GM19023 (cell line): ENCODE results near the gene ACHE.

ENCODE experiments used
- ATAC-seq: cut with Tn5 transposase; IDR thresholded peaks from one replicate; pipeline ENCODE4 v1.9.1; 2021; ENCODE audit warnings: mild to moderate bottlenecking, moderate library complexity; ENCODE audit not compliant: unreplicated experiment

ACHE gene

GRCh38 chr7:100886142-100886935, 9.3 kb downstream of the ACHE start:
- no peak for ATAC-seq

- no peak for ATAC-seq
These were observed 10.1 kb downstream of the ACHE start for GRCh38 chr7:100885440-100886141.

GRCh38 chr7:100884736-100885439, 10.8 kb downstream of the ACHE start:
- ATAC-seq = no peak

GRCh38 chr7:100882785-100883526, 12.7 kb downstream of the ACHE start:
- ATAC-seq = no peak

GRCh38 chr7:100882201-100882600, 13.5 kb downstream of the ACHE start:
- no peak for ATAC-seq

- no peak for ATAC-seq
These were observed 14.6 kb downstream of the ACHE start for GRCh38 chr7:100881136-100881535.

GRCh38 chr7:100880645-100881044, 15.0 kb downstream of the ACHE start:
- no peak for ATAC-seq

- ATAC-seq = no peak
These were observed 15.9 kb downstream of the ACHE start for GRCh38 chr7:100879685-100880261.

GRCh38 chr7:100878685-100879084, 17.0 kb downstream of the ACHE start:
- no peak for ATAC-seq

GRCh38 chr7:100878013-100878412, 17.7 kb downstream of the ACHE start:
- no peak for ATAC-seq

GRCh38 chr7:100875356-100875751, 20.3 kb downstream of the ACHE start:
- ATAC-seq = peak; percentile 35

GRCh38 chr7:100874577-100875355, 20.9 kb downstream of the ACHE start, which contains the start of gene SRRT:
Gene SRRT, plus strand, starts transcription at chr7:100875103. Its CDS starts 488 bp downstream, at chr7:100875591.
- ATAC-seq = peak; percentile 92

GRCh38 chr7:100874300-100874576, 21.4 kb downstream of the ACHE start:
- ATAC-seq = no peak

GRCh38 chr7:100873599-100874299, 21.9 kb downstream of the ACHE start:
- ATAC-seq = no peak

- ATAC-seq = peak; percentile 10
These were observed 27.8 kb downstream of the ACHE start for GRCh38 chr7:100867776-100868485.

- peak; percentile 37 for ATAC-seq
These were observed 28.5 kb downstream of the ACHE start, which contains the start of gene TRIP6 for GRCh38 chr7:100867040-100867775. Gene TRIP6, plus strand, starts transcription at chr7:100867387. Its CDS starts 111 bp downstream, at chr7:100867498.

- ATAC-seq = no peak
These were observed 29.0 kb downstream of the ACHE start for GRCh38 chr7:100866729-100867039.
